HepG2 (cell line): ENCODE results near the gene THRAP3.

Experiments used
- BATF2 ChIP-seq: sonication (generic); formaldehyde crosslinking; IDR thresholded peaks from 2 replicates; pipeline ENCODE4 v1.8.0; 2022; ENCODE audit warnings: mild to moderate bottlenecking, missing genetic modification reagents, moderate library complexity
- CTCF ChIP-seq: sonication (generic); formaldehyde crosslinking; IDR thresholded peaks from 2 replicates; pipeline ENCODE4 v1.5.0; 2020; ENCODE audit warnings: mild to moderate bottlenecking, missing genetic modification reagents, moderate library complexity
- POLR2A ChIP-seq, 2 experiments: IDR thresholded peaks; 2 replicates each; pipeline ENCODE4 v1.6.1; 2011; ENCODE audit warnings: low read depth in 2 of 2, low read length in 2 of 2, mild to moderate bottlenecking in 1 of 2, moderate library complexity in 1 of 2; ENCODE audit not compliant: insufficient read depth in 1 of 2
- THAP9 ChIP-seq: sonication (generic); formaldehyde crosslinking; IDR thresholded peaks from 2 replicates; pipeline ENCODE4; 2020; ENCODE audit warnings: missing genetic modification reagents, mild to moderate bottlenecking, borderline replicate concordance
- ZBTB2 ChIP-seq: sonication (generic); formaldehyde crosslinking; IDR thresholded peaks from 2 replicates; pipeline ENCODE4 v1.8.0; 2022; ENCODE audit warnings: low read depth, missing genetic modification reagents
- ZBTB43 ChIP-seq: sonication (generic); formaldehyde crosslinking; conservative IDR thresholded peaks from 2 replicates; pipeline ENCODE4 v1.4.0; 2020; ENCODE audit warnings: missing genetic modification reagents
- ZHX2 ChIP-seq, 2 experiments: sonication (generic) in 1 of 2; formaldehyde crosslinking in 1 of 2; IDR thresholded peaks; 2 replicates each; pipeline versions ENCODE4 v1.6.1 to v1.9.0; 2014 to 2022; ENCODE audit warnings: antibody characterized with exemption in 1 of 2, borderline replicate concordance in 1 of 2, inconsistent platforms in 1 of 2, low read depth in 1 of 2, missing genetic modification reagents in 1 of 2
- ZNF503 ChIP-seq: sonication (generic); formaldehyde crosslinking; IDR thresholded peaks from 2 replicates; pipeline ENCODE4 v1.4.0; 2020; ENCODE audit warnings: missing genetic modification reagents

- TF ChIP-seq ZBTB2 (CRISPR knock-in tag) (no peak), ZBTB43 (CRISPR knock-in tag) (no peak), BATF2 (no peak), ZHX2 (IDR thresholded peaks at IDR 0.05; ENCODE audit: low read depth) (no peak), ZHX2 (CRISPR knock-in tag; IDR thresholded peaks at IDR 0.05; ENCODE audit: borderline replicate concordance) (no peak), CTCF (CRISPR knock-in tag) (no peak), THAP9 (CRISPR knock-in tag) (no peak), POLR2A (IDR thresholded peaks at IDR 0.05; ENCODE audit: insufficient read depth in 1 of 2, low read depth in 2 of 2, low read length in 2 of 2) (no peak), ZNF503 (CRISPR knock-in tag) (no peak)
Observed at GRCh38 chr1:36273024-36273423, 48.8 kb downstream of the THRAP3 start.
